WTC11 (cell line): Measurements from ENCODE around the gene NR3C2. TPM values are rescaled to one million over a fixed set of nuclear protein-coding genes. Genes with fewer than 3 reads are reported as not detected.

Experiments used
- ATAC-seq: fragments of 200-7000 bp; cut with Tn5 transposase; 2 replicates; pipeline ENCODE4 v1.10.0; 2021; ENCODE audit warnings: mild to moderate bottlenecking, moderate library complexity
- CTCF ChIA-PET: fragments of 300-600 bp; sonication (Branson Sonifier 250); formaldehyde crosslinking; loops from one replicate; lab custom pipeline; 2021; ENCODE audit warnings: antibody characterized with exemption; lab: Charles Lee
- POLR2A ChIA-PET: fragments of 350-600 bp; sonication (Branson Sonifier 250); formaldehyde crosslinking; loops from one replicate; lab custom pipeline; 2021; ENCODE audit warnings: antibody characterized with exemption; lab: Charles Lee
- DNase-seq: peaks from one replicate; pipeline ENCODE4 v3.0.0; 2021; ENCODE audit warnings: low spot score
- H3K27ac Mint-ChIP-seq: 2 replicates; pipeline ENCODE4 v1.8.0; 2021; ENCODE audit warnings: mixed read lengths
- H3K27me3 Mint-ChIP-seq: 2 replicates; pipeline ENCODE4 v1.8.0; 2021; ENCODE audit warnings: low read depth, mild to moderate bottlenecking, moderate library complexity, mixed read lengths
- H3K36me3 Mint-ChIP-seq: 2 replicates; pipeline ENCODE4 v1.8.0; 2021; ENCODE audit warnings: mixed read lengths
- H3K4me1 Mint-ChIP-seq: 2 replicates; pipeline ENCODE4 v1.8.0; 2022; ENCODE audit warnings: mixed read lengths
- H3K4me3 Mint-ChIP-seq: 2 replicates; pipeline ENCODE4 v1.8.0; 2021; ENCODE audit warnings: mild to moderate bottlenecking, moderate library complexity, mixed read lengths
- H3K9me3 Mint-ChIP-seq: 2 replicates; pipeline ENCODE4 v1.8.0; 2021; ENCODE audit warnings: mixed read lengths
- CBFB ChIP-seq: sonication (generic); formaldehyde crosslinking; IDR thresholded peaks from 2 replicates; pipeline ENCODE4 v1.8.1; 2022; ENCODE audit warnings: mild to moderate bottlenecking, low read depth, missing genetic modification reagents
- E2F5 ChIP-seq: sonication (generic); formaldehyde crosslinking; IDR thresholded peaks from 2 replicates; pipeline ENCODE4 v1.8.1; 2022; ENCODE audit warnings: mild to moderate bottlenecking, moderate library complexity, missing genetic modification reagents
- ETV6 ChIP-seq: sonication (generic); formaldehyde crosslinking; IDR thresholded peaks from 2 replicates; pipeline ENCODE4 v1.8.1; 2022; ENCODE audit warnings: mild to moderate bottlenecking, missing genetic modification reagents
- HMGXB4 ChIP-seq: sonication (generic); formaldehyde crosslinking; IDR thresholded peaks from 2 replicates; pipeline ENCODE4 v1.8.1; 2023; ENCODE audit warnings: mild to moderate bottlenecking, moderate library complexity, missing genetic modification reagents
- JAZF1 ChIP-seq: fragments of 250-450 bp; sonication (Bioruptor Pico); IDR thresholded peaks from 2 replicates; pipeline ENCODE4 v1.9.0; 2021; ENCODE audit warnings: moderate library complexity, mild to moderate bottlenecking, inconsistent platforms
- KAT7 ChIP-seq: sonication (generic); formaldehyde crosslinking; IDR thresholded peaks from 2 replicates; pipeline ENCODE4 v1.8.1; 2023; ENCODE audit warnings: missing genetic modification reagents, mild to moderate bottlenecking, borderline replicate concordance
- MAX ChIP-seq: sonication (generic); formaldehyde crosslinking; IDR thresholded peaks from 2 replicates; pipeline ENCODE4 v1.8.0; 2022; ENCODE audit warnings: mild to moderate bottlenecking, missing genetic modification reagents
- NFATC4 ChIP-seq: fragments of 250-450 bp; sonication (Bioruptor Pico); IDR thresholded peaks from 2 replicates; pipeline ENCODE4 v1.9.0; 2021; ENCODE audit warnings: mild to moderate bottlenecking
- NFE2L1 ChIP-seq: sonication (generic); formaldehyde crosslinking; IDR thresholded peaks from 2 replicates; pipeline ENCODE4 v1.8.1; 2023; ENCODE audit warnings: missing genetic modification reagents
- NR1H2 ChIP-seq: sonication (generic); formaldehyde crosslinking; IDR thresholded peaks from 2 replicates; pipeline ENCODE4 v1.9.0; 2021; ENCODE audit warnings: mild to moderate bottlenecking, moderate library complexity, missing genetic modification reagents
- RELA ChIP-seq: sonication (generic); formaldehyde crosslinking; IDR thresholded peaks from 2 replicates; pipeline ENCODE4 v1.8.1; 2022; ENCODE audit warnings: missing genetic modification reagents, mild to moderate bottlenecking, borderline replicate concordance
- RORB ChIP-seq: fragments of 250-450 bp; sonication (Bioruptor Pico); IDR thresholded peaks from 2 replicates; pipeline ENCODE4 v1.9.0; 2021; ENCODE audit warnings: mild to moderate bottlenecking
- SOX15 ChIP-seq: fragments of 250-450 bp; sonication (Bioruptor Pico); IDR thresholded peaks from 2 replicates; pipeline ENCODE4 v1.9.0; 2021; ENCODE audit warnings: mild to moderate bottlenecking
- TEAD1 ChIP-seq: sonication (generic); formaldehyde crosslinking; IDR thresholded peaks from 2 replicates; pipeline ENCODE4 v1.8.0; 2022; ENCODE audit warnings: mild to moderate bottlenecking, missing genetic modification reagents
- TEAD4 ChIP-seq: sonication (generic); formaldehyde crosslinking; IDR thresholded peaks from 2 replicates; pipeline ENCODE4 v1.8.0; 2022; ENCODE audit warnings: mild to moderate bottlenecking, missing genetic modification reagents
- TP53 ChIP-seq: sonication (generic); formaldehyde crosslinking; IDR thresholded peaks from 2 replicates; pipeline ENCODE4 v1.8.1; 2023; ENCODE audit warnings: mild to moderate bottlenecking, missing genetic modification reagents
- USF1 ChIP-seq: sonication (generic); formaldehyde crosslinking; IDR thresholded peaks from 2 replicates; pipeline ENCODE4 v1.8.0; 2022; ENCODE audit warnings: mild to moderate bottlenecking, missing genetic modification reagents
- USF2 ChIP-seq: sonication (generic); formaldehyde crosslinking; IDR thresholded peaks from 2 replicates; pipeline ENCODE4 v1.8.1; 2023; ENCODE audit warnings: mild to moderate bottlenecking, missing genetic modification reagents, moderate library complexity
- ZMAT4 ChIP-seq: fragments of 250-450 bp; sonication (Bioruptor Pico); IDR thresholded peaks from 2 replicates; pipeline ENCODE4 v1.9.0; 2021; ENCODE audit warnings: mild to moderate bottlenecking
- ZNF219 ChIP-seq: sonication (generic); formaldehyde crosslinking; IDR thresholded peaks from 2 replicates; pipeline ENCODE4 v1.8.0; 2023; ENCODE audit warnings: missing genetic modification reagents, mild to moderate bottlenecking, borderline replicate concordance
- ZNF263 ChIP-seq: sonication (generic); formaldehyde crosslinking; IDR thresholded peaks from 2 replicates; pipeline ENCODE4 v1.8.1; 2022; ENCODE audit warnings: low read depth, mild to moderate bottlenecking, moderate library complexity, missing genetic modification reagents
- ZNF425 ChIP-seq: fragments of 250-450 bp; sonication (Bioruptor Pico); conservative IDR thresholded peaks from 2 replicates; pipeline ENCODE4 v1.9.0; 2021; ENCODE audit warnings: mild to moderate bottlenecking
- ZSCAN18 ChIP-seq: fragments of 250-450 bp; sonication (Bioruptor Pico); IDR thresholded peaks from 2 replicates; pipeline ENCODE4 v2.1.2; 2022; ENCODE audit warnings: mild to moderate bottlenecking, moderate library complexity
- total RNA-seq: library from RNA; stranded (reverse); gene quantifications from 3 replicates; pipeline ENCODE4 v1.2.3, GENCODE V29; 2021

NR3C2 gene
- total RNA-seq, 1 experiment from 2014 or later = 2.8 TPM

- Mint-ChIP-seq H3K9me3 (peaks cover 4% of the 10 kb centered on the region), H3K27me3 (no peaks in the 10 kb centered on the region; the same call in 1 of the 2 replicates), H3K4me3 (no peak overlapping the region), H3K27ac (no peak overlapping the region), H3K36me3 (peaks cover 12% of the 10 kb centered on the region), H3K4me1 (peaks cover 5% of the 10 kb centered on the region)
- POLR2A ChIA-PET = no interaction called here
- no peak for DNase-seq
- no peak for TF ChIP-seq ETV6 (CRISPR knock-in tag)
- no peak for TF ChIP-seq E2F5 (CRISPR knock-in tag)
- no peak for TF ChIP-seq TEAD4
- TF ChIP-seq RORB = no peak
- TF ChIP-seq MAX (CRISPR knock-in tag) = no peak
- TF ChIP-seq NFE2L1 (CRISPR knock-in tag) = no peak
- TF ChIP-seq RELA (CRISPR knock-in tag) = no peak
- TF ChIP-seq HMGXB4 (CRISPR knock-in tag) = no peak
- no peak for ATAC-seq
- CTCF ChIA-PET = interaction anchor here (0.6 kb wide), 1 partner anchor 189 kb away, joined by 6 read pairs; no protein-coding TSS in a partner anchor
Measured at GRCh38 chr4:148481636-148482035, 39.4 kb upstream of the NR3C2 start.

- CTCF ChIA-PET = no interaction called here
Measured at GRCh38 chr4:148477276-148477675, 35.1 kb upstream of the NR3C2 start.

GRCh38 chr4:148469938-148470337, 27.7 kb upstream of the NR3C2 start:
- no peaks in the 10 kb centered on the region for H3K27me3 Mint-ChIP-seq
- TF ChIP-seq USF1 (no peak), NFATC4 (CRISPR knock-in tag) (no peak), ZSCAN18 (CRISPR knock-in tag) (no peak), HMGXB4 (CRISPR knock-in tag) (no peak), CBFB (no peak), TP53 (CRISPR knock-in tag) (no peak), NR1H2 (CRISPR knock-in tag) (no peak), ZNF219 (CRISPR knock-in tag) (no peak), USF2 (CRISPR knock-in tag) (no peak), SOX15 (CRISPR knock-in tag) (no peak), TEAD1 (CRISPR knock-in tag) (no peak), JAZF1 (no peak), ETV6 (CRISPR knock-in tag) (no peak), ZNF263 (CRISPR knock-in tag) (no peak), KAT7 (CRISPR knock-in tag) (no peak), ZMAT4 (CRISPR knock-in tag) (no peak), ZNF425 (CRISPR knock-in tag) (no peak)
- ATAC-seq = no peak
- no peaks in the 10 kb centered on the region for H3K9me3 Mint-ChIP-seq
- no peak for DNase-seq
- H3K27ac Mint-ChIP-seq = no peak overlapping the region
- H3K36me3 Mint-ChIP-seq = no peaks in the 10 kb centered on the region
- no peak overlapping the region for H3K4me3 Mint-ChIP-seq
- ChIA-PET POLR2A (no interaction called here), CTCF (no interaction called here)
- H3K4me1 Mint-ChIP-seq = peaks cover 7% of the 10 kb centered on the region

More at GRCh38 chr4:148477276-148477675, 35.1 kb upstream of the NR3C2 start:
- peaks cover 5% of the 10 kb centered on the region for H3K4me1 Mint-ChIP-seq
- H3K4me3 Mint-ChIP-seq = no peak overlapping the region
- H3K36me3 Mint-ChIP-seq = peaks cover 4% of the 10 kb centered on the region; the same call in 1 of the 2 replicates
- no peak overlapping the region for H3K27ac Mint-ChIP-seq
- DNase-seq (no peak), ATAC-seq (peak; percentile 58)
- peaks cover 4% of the 10 kb centered on the region for H3K9me3 Mint-ChIP-seq
- no peaks in the 10 kb centered on the region for H3K27me3 Mint-ChIP-seq
- no peak for TF ChIP-seq NR1H2 (CRISPR knock-in tag)
- POLR2A ChIA-PET = no interaction called here
